NT2/D1 (cell line): ENCODE measurements around the gene SLC22A17.

Experiments
- SUZ12 ChIP-seq: IDR thresholded peaks from 2 replicates; pipeline ENCODE4 v1.6.1; 2011; ENCODE audit not compliant: insufficient read length, insufficient read depth; ENCODE audit errors: extremely low read depth
- YY1 ChIP-seq: IDR thresholded peaks from 2 replicates; pipeline ENCODE4 v1.6.1; 2011; ENCODE audit not compliant: insufficient read length, insufficient read depth

DNA sequence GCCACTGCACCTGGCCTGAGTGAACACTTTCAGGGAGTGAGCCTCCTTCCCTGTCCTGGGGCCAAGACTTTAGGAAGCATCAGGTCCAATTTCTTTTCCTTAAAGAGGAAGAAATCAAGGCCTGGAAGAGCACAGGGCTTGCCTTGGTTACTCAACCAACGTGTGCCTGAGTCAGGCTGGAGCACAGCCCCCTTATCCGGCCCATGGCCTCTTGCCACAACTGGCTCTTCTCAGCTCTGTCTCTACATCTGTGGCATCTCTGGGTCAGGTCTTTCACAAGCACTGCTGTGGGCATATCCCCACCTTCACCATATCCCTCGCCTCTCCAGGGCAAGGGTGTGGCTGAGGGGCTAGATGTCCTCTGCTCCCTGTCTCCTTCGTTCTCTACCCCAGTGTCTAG is 48.6 kb upstream of the SLC22A17 start:
- TF ChIP-seq SUZ12 (no peak), YY1 (no peak)
